GM12878 (cell line): ENCODE measurements around the gene LIN7A.

ENCODE experiments used
- ASH2L ChIP-seq: fragments of 300-600, 200-600 bp; sonication (generic); IDR thresholded peaks from 2 replicates; pipeline ENCODE4 v1.6.1; 2017; ENCODE audit warnings: low read depth, mild to moderate bottlenecking, borderline replicate concordance
- CTCF ChIP-seq, 3 experiments: IDR thresholded peaks in 2 of 3; conservative IDR thresholded peaks in 1 of 3; 2 replicates each; pipeline ENCODE4 v1.5.1; 2011; ENCODE audit warnings: low read depth in 3 of 3, low read length in 3 of 3, mild to moderate bottlenecking in 3 of 3, control low read depth in 2 of 3, moderate library complexity in 2 of 3, inconsistent platforms in 1 of 3, mixed read lengths in 1 of 3; ENCODE audit not compliant: control insufficient read depth in 2 of 3, insufficient read depth in 1 of 3; ENCODE audit errors: extremely low read depth in 1 of 3
- EZH2 ChIP-seq: IDR thresholded peaks from 2 replicates; pipeline ENCODE4 v1.6.1; 2012; ENCODE audit warnings: low read depth, mild to moderate bottlenecking, control low read depth, inconsistent platforms, low read length, borderline replicate concordance; ENCODE audit not compliant: control insufficient read depth
- FOXM1 ChIP-seq: IDR thresholded peaks from 2 replicates; pipeline ENCODE4 v1.6.1; 2012; ENCODE audit warnings: low read depth, mild to moderate bottlenecking, inconsistent platforms, low read length, moderate library complexity
- GATAD2B ChIP-seq: fragments of 450-650 bp; conservative IDR thresholded peaks from 2 replicates; pipeline ENCODE4 v1.6.1; 2017; ENCODE audit warnings: low read depth, mild to moderate bottlenecking, moderate library complexity
- MYC ChIP-seq: IDR thresholded peaks from 2 replicates; pipeline ENCODE4 v1.6.1; 2011; ENCODE audit warnings: mild to moderate bottlenecking, low read length, moderate library complexity, inconsistent platforms; ENCODE audit not compliant: insufficient read depth, insufficient replicate concordance, insufficient read length, severe bottlenecking
- RFX5 ChIP-seq: IDR thresholded peaks from 2 replicates; pipeline ENCODE4 v1.6.1; 2011; ENCODE audit warnings: low read depth, low read length, improper control_type of control experiment
- TCF12 ChIP-seq: IDR thresholded peaks from 2 replicates; pipeline ENCODE4 v1.6.1; 2011; ENCODE audit warnings: low read depth, mild to moderate bottlenecking, low read length
- YY1 ChIP-seq: IDR thresholded peaks from 2 replicates; pipeline ENCODE4 v1.6.1; 2011; ENCODE audit warnings: low read depth, mild to moderate bottlenecking, low read length
- ZNF274 ChIP-seq: IDR thresholded peaks from one replicate; pipeline ENCODE4 v1.8.0; 2011; ENCODE audit not compliant: insufficient read length, insufficient read depth
- ZNF384 ChIP-seq: IDR thresholded peaks from 2 replicates; pipeline ENCODE4 v1.6.1; 2012; ENCODE audit warnings: low read depth, mild to moderate bottlenecking, low read length, improper control_type of control experiment, borderline replicate concordance

- TF ChIP-seq YY1 = no peak
- no peak for TF ChIP-seq EZH2
- no peak for TF ChIP-seq ASH2L
- TF ChIP-seq RFX5 = no peak
- TF ChIP-seq ZNF384 = no peak
- no peak for TF ChIP-seq TCF12
- no peak for TF ChIP-seq GATAD2B
- no peak for TF ChIP-seq CTCF (IDR thresholded peaks at IDR 0.05 in 2 of 3, conservative IDR thresholded peaks at IDR 0.05 in 1 of 3; ENCODE audit: control insufficient read depth in 2 of 3, extremely low read depth in 1 of 3, insufficient read depth in 1 of 3, low read depth in 3 of 3, low read length in 3 of 3)
- no peak for TF ChIP-seq FOXM1
- no peak for TF ChIP-seq MYC
- TF ChIP-seq ZNF274 = no peak
Measured at GRCh38 chr12:80920006-80920405, 17.7 kb downstream of the LIN7A start.
